Right renal cortex interstitium (tissue), 3 donors: ENCODE data around the gene SPSB2. TPM values are rescaled to one million over a fixed set of nuclear protein-coding genes. Genes with fewer than 3 reads are reported as not detected.
"Not testable (repeated sequence)": the region's sequence is repeated elsewhere in the genome, so short reads cannot be mapped to it uniquely, and the experiment has no call there.

Experiments used
- DNase-seq, 3 donors: peaks; one replicate each; pipeline ENCODE4 v3.0.0-alpha.2; 2013; ENCODE audit warnings: low read depth in 3 of 3, low spot score in 2 of 3
- polyA plus RNA-seq, 3 donors: library from polyadenylated mRNA; unstranded; fragments of 120-200 nt; gene quantifications; one replicate each; pipeline ENCODE4 v1.2.1, GENCODE V29; 2013; ENCODE audit not compliant: insufficient read length in 3 of 3

The SPSB2 gene
- polyA plus RNA-seq, 3 donors = 7.4 to 13.7 (median 13.2) TPM

DNA sequence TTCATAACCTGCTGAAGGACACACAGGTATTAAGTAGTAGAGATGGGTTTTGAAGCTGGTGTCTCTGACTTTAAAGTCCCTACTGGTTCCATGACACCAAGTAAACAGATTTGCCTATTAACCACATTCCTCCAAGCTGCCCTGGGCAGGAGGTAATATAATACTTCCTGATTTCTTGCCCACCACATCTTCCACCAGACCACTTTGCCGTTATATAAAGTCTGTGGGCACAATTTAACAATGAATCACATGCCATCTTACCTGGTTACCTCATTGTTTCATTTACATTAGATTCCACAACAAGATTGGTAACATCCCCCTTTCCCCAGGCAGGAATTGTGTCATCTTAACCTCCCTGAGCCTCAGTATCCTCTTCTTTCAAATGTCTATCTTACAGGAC lies 30.6 kb upstream of the SPSB2 start:
- no peak for DNase-seq

DNA sequence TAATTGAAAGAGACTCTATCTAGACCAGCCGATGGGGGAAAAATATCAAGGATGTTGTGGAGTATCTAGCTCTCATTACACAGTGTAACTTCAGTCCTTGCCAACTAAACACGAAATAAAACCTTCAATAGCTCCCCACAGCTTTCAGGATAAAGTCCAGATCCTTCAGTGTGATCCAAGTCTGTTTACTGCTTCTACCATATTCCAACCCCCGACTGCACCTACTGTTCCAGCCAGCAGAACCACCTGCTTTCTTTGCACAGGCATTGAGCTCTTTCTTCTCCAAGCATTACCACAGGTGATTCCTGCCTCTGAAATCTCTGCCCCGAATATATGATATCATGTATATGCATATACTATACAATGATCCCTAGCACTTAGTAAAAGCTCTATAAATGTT lies 29.3 kb upstream of the SPSB2 start:
- DNase-seq = no peak

DNA sequence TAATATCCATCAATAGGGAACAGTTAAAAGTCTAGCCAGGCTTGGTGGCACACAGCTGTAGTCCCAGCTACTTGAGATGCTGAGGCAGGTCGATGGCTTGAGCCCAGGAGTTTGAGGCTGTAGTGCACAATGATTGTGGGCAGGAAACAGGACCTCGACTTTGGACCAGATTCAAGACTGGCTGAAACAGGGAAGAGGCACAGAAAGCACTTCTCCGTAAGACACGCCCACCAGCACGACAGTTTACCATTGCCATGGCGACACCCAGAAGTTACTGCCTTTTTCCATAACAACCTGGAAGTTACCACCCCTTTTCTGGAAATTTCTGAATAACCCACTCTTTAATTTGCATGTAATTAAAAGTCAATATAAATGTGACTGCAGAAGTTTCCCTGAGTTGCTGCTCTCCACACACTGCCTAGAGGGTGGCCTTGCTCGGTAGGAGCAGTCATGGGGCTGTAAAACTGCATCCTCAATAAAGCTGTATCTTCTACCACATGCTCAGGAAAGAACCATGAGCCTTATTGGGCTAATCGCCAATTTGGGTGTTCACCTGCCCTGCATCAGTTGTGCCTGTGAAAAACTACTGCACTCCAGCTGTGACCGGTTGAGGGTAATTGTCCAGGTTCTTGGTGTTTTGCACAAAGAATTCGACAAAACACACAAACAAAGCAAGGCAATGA lies 26.9 kb upstream of the SPSB2 start:
- no peak for DNase-seq

DNA sequence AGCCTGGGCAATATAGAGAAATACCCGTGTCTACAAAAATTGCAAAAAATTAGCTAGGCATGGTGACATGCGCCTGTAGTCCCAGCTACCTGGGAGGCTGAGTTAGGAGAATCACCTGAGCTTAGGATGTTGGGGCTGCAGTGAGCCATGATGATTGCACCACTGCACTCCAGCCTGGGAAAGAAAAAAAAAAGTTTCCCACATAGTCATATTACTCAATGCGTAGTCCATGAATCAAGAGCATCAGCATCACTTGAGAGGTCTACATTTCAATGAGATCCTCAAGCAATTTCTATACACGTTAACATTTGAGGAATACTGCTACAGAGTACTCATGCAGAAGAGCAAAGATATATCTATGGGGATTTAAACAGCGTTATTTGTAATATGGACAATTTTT lies 26.3 kb upstream of the SPSB2 start:
- DNase-seq = no peak

DNA sequence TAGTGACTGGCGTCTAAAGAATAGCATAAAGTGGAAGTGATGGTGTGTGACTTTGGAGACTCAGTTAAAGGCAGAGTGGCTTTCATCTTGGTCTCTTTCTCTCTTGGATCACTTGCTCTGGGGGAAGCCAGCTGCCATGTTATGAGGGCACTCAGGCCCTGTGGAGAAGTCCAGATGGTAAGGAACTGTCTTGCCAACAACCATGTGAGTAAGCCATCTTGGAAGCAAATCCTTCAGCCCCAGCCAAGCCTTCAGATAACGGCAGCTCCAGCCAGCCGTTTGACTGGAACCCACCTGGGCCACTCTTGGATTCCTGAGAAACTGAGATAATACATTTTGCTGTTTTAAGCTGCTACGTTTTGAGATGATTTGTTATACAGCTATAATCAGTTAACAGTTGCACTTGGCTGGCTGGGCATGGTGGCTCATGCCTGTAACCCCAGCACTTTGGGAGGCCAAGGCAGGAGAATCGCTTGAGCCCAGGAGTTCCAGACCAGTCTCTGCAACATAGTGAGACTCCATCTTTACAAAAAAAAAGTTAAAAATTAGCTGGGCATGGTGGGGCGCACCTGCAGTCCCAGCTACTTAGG lies 23.8 kb upstream of the SPSB2 start:
- no peak for DNase-seq

DNA sequence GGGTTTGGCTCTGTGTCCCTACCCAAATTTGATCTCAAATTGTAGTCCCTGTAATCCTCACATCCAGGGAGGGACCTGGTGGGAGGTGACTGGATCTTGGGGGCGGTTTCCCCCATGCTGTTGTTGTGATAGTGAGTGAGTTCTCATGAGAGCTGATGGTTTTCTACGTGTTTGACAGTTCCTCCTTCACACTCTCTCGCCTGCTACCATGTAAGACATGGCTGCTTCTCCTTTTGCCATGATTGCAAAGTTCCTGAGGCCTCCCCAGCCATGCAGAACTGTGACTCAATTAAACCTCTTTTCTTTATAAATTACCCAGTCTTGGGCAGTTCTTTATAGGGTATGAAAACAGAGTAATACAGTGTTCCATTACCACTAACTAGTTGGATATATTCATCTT lies 21.2 kb upstream of the SPSB2 start:
- no peak for DNase-seq

DNA sequence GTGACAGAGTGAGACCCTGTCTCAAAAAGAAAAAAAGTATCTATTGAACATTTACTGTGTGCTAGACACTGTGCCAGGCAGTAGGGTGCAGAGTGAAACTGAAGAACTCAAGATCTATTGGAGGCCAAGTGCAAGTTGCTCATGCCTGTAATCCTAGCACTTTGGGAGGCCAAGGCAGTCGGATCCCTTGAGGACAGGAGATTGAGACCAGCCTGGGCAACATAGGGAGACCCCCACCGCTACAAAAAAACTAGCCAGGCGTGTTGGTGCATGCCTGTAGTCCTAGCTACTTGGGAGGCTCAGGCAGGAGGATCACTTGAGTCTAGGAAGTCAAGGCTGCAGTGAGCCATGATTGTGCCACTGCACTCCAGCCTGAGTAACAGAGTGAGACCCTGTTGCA lies 19.6 kb upstream of the SPSB2 start:
- DNase-seq = not testable (repeated sequence)

DNA sequence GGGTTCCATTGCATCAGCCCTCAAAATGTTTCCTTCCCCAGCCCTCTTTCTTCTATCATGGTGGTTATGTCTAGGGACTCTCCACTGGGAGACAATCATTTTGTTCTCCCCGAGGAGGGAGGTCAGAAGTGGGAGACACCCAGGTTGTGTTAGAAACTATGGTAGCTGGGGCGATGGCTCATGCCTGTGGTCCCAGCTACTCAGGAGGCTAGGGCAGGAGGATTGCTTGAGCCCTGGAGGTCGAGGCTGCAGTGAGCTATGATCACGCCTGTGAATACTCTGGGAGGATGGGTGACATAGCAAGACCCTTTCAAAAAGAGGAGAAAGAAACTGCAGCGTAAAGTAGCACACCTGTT lies 18.5 kb upstream of the SPSB2 start:
- no peak for DNase-seq

DNA sequence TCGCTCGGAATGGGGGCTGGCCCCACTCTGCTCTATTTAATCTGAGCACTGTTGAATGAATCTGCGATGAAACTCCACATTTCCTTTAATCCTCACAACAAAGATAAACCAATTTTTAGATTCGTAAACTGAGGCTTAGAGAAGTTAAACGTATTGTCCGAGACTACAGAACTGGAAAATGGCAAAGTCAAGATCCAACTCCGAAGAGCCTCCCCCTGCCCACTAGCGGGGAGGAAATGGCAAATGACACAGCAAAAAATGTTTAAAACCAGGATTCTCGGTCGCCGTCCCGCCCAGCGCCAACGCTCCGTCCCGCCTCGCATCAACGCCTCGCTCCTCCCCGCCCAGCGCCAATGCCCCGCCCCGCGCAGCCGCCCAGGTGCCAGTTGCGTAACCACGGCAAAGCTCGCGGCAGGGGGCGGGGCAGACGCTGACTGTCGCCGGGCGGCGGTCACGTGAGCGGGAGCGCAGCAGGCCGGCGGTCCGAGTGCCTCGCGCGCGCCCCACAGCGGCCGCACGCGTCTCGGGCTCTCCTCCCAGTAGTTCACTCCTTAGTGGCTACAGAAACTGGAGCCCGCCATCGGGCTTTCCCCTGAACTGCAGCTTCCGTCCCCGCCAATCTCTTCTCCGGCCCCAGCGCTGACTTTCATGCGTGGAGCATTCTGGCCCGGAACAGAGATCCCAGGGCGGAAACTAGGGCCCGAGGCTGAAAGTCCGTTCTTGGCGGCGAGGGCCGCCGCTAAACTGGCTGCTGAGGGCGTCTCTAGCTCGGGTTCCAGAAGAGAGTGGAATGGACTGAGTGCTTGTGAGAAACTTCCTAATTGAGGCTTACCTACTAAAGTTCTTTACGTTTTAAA lies 17.9 kb upstream of the SPSB2 start:
- peak; percentile 85 to 96 (median 92) for DNase-seq

DNA sequence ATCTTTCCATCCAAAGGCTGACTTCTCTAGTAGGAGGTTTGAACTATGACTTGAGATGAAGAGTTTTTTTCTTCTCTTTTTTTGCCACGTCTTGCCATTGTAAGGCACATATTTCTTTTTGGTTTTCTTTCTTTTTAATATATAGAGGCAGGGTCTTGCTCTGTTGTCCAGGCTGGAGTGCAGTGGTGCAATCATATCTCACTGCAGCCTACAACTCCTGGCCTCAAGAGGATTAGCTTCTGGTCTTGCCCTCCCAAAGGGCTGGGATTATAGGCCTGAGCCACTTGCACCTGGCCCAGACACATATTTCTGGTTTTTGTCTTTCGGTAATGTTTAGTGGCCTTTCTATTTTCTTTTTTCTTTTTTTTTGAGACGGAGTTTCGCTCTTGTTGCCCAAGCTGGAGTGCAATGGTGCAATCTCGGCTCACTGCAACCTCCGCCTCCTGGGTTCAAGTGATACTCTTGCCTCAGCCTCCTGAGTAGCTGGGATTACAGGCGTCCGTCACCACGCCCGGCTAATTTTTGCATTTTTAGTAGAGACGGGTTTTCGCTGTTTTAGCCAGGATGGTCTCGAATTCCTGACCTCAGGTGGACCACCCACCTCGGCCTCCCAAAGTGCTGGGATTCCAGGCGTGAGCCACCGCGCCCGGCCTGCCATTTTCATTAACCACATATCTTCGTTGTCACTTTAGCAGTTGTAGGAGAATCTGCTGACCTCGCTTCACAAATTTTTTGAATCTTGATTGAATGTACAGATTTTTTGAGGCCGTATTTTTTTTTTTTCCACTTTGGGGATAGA lies 16.9 kb upstream of the SPSB2 start:
- not testable (repeated sequence) for DNase-seq

DNA sequence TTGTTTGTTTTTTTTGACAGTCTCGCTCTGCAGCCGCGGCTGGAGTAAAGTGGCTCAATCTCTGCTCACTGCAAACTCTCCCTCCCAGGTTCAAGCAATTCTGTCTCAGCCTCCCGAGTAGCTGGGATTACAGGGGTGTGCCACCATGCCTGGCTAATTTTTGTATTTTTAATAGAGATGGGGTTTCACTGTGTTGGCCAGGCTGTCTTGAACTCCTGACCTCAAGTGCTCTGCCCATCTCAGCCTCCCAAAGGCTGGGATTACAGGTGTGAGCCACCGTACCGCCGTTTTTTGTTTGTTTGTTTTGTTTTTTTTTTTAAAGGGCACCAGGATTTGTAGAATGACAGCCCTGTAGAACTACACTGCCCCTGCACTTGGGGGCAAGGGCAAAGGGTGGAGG lies 15.7 kb upstream of the SPSB2 start:
- DNase-seq = not testable (repeated sequence)

DNA sequence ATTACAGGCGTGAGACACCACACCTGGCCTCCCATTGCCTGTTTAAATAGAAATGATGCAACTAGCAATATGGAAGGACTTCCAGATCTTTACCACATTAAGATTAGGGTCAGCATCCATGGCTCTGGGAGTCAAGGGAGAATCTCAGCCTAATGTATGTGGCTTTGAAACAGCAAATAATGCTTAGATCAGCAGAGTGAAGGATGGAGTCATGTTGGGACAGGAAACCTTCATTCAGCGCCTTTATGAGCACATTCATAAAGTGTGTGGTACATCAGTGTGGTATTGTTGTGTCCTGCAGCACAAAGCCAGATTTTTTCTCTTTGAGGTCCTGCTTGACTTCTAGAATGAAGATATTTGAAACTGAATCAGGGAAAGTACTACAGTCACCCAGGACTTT lies 15.3 kb upstream of the SPSB2 start:
- no peak for DNase-seq

DNA sequence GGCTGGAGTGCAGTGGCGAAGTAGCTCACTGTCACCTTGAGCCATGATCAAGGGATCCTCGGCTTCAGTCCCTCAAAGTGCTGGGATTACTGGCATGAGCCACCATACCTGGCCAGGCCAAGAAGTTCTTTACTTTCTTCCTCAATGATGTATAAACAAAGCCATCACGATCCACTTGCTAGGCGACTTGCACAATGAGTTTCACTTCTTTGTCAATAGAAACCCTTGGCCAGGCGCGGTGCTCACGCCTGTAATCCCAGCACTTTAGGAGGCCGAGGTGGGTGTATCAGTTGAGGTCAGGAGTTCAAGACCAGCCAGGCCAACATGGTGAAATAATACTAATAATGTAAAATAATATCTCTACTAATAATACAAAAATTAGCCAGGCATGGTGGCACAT lies 14.4 kb upstream of the SPSB2 start:
- DNase-seq = no peak

DNA sequence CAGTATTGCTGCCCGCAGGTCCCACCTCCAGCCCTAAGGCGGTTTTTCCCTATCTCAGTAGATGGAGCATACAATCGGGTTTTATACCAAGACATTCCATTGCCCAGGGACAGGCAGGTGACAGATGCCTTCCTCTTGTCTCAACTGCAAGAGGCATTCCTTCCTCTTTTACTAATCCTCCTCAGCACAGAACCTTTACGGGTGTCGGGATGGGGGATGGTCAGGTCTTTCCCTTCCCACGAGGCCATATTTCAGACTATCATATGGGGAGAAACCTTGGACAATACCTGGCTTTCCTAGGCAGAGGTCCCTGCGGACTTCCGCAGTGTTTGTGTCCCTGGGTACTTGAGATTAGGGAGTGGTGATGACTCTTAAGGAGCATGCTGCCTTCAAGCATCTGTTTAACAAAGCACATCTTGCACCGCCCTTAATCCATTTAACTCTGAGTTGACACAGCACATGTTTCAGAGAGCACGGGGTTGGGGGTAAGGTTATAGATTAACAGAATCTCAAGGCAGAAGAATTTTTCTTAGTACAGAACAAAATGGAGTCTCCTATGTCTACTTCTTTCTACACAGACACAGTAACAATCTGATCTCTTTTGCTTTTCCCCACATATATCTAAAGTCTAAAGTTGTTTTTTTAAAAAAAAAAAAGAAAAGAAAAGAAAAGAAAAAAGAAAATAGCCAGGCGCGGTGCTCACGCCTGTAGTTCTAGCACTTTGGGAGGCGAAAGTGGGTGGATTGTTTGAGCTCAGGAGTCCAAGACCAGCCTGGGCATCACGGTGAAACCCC lies 13.3 kb upstream of the SPSB2 start:
- not testable (repeated sequence) for DNase-seq

DNA sequence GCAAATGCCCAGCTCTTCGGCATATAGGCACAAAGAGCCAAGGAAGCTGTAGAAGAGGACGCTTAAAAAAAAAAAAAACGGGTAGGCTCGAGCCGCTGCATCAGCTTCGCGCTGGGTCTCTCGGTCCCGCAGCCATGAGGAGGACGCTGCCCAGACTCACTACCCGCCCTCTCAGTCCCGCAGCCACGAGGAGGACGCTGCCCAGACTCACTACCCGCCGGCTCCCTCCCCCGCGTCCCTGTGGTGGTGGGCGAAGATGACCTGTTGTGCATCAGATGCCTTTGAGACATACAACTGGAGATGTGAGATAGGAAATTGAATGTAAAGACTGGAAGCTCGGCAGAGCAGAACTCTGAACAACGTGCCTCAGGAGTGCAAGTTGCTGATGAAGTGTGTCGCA lies 11.4 kb upstream of the SPSB2 start:
- no peak for DNase-seq

DNA sequence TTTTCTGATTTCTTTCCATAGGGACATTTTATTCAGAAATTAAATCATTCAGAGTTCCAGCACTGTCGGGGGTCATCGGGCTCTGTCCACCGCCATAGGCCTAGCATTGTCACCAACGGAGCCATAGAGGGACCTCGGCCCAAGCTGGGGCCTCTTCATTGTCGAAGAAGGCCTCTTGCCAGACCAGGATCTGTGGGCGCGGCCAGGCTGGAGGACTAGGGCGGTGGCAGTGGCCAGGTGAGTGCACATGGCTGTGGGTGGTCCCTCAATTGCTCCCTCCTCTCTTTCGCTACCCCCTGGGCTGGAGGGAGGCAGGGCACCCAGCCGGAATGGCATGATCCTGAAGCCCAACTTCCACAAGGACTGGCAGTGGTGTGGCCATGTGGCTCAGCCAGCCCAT lies 10.6 kb upstream of the SPSB2 start:
- no peak for DNase-seq

DNA sequence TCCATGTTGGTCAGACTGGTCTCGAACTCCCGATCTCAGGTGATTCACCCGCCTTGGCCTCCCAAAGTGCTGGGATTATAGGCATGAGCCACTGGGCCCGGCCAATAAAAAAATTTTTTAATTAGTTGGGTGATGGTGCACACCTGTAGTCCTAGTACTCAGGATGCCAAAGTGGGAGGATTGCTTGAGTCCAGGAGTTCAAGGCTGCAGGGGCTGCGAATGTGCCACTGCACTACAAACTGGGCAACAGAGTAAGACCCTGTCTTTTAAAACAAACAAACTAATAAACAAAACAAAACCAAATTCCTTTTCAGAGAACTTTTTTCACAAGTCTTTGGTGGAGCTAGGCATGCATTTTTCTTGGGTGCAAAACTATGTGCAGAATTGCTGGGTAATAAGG lies 10.1 kb upstream of the SPSB2 start:
- DNase-seq = no peak

DNA sequence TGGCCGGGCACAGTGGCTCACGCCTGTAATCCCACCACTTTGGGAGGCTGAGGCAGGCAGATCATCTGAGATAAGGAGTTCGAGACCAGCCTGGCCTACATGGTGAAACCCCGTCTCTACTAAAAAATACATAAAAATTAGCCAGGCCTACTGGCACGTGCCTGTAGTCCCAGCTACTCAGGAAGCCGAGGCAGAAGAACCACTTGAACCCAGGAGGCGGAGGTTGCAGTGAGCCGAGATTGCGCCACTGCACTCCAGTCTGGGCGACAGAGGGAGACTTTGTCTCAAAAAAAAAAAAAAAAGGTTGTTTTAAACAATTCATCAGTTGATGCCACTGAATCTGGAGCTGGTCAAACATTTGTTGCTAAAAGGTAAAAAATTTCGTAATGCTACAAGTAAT lies 6.7 kb upstream of the SPSB2 start:
- not testable (repeated sequence) for DNase-seq

DNA sequence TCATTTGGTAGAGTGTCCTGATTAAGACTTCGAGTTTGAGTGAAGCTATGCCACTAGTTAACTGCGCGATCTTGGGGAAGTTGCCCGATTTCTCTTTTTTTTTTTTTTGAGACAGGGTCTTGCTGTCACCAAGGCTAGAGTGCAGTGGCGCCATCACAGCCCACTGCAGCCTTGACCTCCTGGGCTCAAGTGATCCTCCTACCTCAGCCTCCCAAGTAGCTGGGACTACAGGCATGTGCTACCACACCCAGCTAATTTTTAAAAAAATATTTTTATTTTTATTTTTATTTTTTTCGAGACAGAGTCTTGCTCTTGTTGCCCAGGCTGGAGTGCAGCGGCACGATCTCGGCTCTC lies 889 bp upstream of the SPSB2 start:
- DNase-seq = not testable (repeated sequence)
